A673 (cell line): ENCODE results near the gene KMT2D. TPM values are rescaled to one million over a fixed set of nuclear protein-coding genes. Genes with fewer than 3 reads are reported as not detected.

ENCODE experiments used
- BruUV-seq: library from RNA; stranded (reverse); fragments of 400-500 nt; replicated peaks from 2 replicates; lab custom pipeline; 2021; lab: Mats Ljungman, UMichigan
- CTCF ChIA-PET: fragments of 300-600 bp; sonication (Branson Sonifier 250); formaldehyde crosslinking; loops from one replicate; lab custom pipeline; 2022; ENCODE audit warnings: antibody characterized with exemption; lab: Charles Lee
- POLR2A ChIA-PET: fragments of 300-600 bp; sonication (Branson Sonifier 250); formaldehyde crosslinking; loops from one replicate; lab custom pipeline; 2022; ENCODE audit warnings: antibody characterized with exemption; ENCODE audit not compliant: low non-redundant PET; lab: Charles Lee
- DNase-seq: peaks from one replicate; pipeline ENCODE4 v3.0.0-alpha.2; 2015; ENCODE audit warnings: low spot score
- H3K27ac ChIP-seq: fragments of 200-600 bp; sonication (generic); 2 replicates; pipeline ENCODE4 v1.5.1; 2016; ENCODE audit warnings: mixed run types, low read depth, mild to moderate bottlenecking, mixed read lengths, antibody characterized with exemption, low read length; ENCODE audit not compliant: poor library complexity, severe bottlenecking
- H3K27me3 ChIP-seq: fragments of 200-600 bp; sonication (generic); replicated peaks from 2 replicates; pipeline ENCODE4 v1.6.1; 2017; ENCODE audit warnings: mixed run types, low read depth, mild to moderate bottlenecking, mixed read lengths, antibody characterized with exemption, low read length; ENCODE audit not compliant: insufficient read depth, poor library complexity
- H3K36me3 ChIP-seq: fragments of 200-600 bp; sonication (generic); 2 replicates; pipeline ENCODE4 v1.6.1; 2016; ENCODE audit warnings: mixed run types, mild to moderate bottlenecking, mixed read lengths, antibody characterized with exemption, low read length; ENCODE audit not compliant: insufficient read depth, poor library complexity, severe bottlenecking
- H3K4me1 ChIP-seq: fragments of 200-600 bp; sonication (generic); 2 replicates; pipeline ENCODE4 v1.6.1; 2017; ENCODE audit warnings: mixed run types, mild to moderate bottlenecking, mixed read lengths, antibody characterized with exemption, low read length; ENCODE audit not compliant: insufficient read depth, poor library complexity, severe bottlenecking
- H3K4me3 ChIP-seq: fragments of 200-600 bp; sonication (generic); 2 replicates; pipeline ENCODE4 v1.5.1; 2016; ENCODE audit warnings: low read depth, mixed run types, mild to moderate bottlenecking, mixed read lengths, low read length; ENCODE audit not compliant: poor library complexity, severe bottlenecking
- H3K9me3 ChIP-seq: fragments of 200-600 bp; sonication (generic); 2 replicates; pipeline ENCODE4 v1.6.1; 2016; ENCODE audit warnings: mixed run types, low read depth, mild to moderate bottlenecking, mixed read lengths, antibody characterized with exemption, low read length; ENCODE audit not compliant: poor library complexity, severe bottlenecking
- EZH2 ChIP-seq: fragments of 200-600 bp; sonication (generic); IDR thresholded peaks from 2 replicates; pipeline ENCODE4 v1.6.1; 2017; ENCODE audit warnings: borderline replicate concordance, low read depth, mild to moderate bottlenecking, mixed read lengths, antibody characterized with exemption, low read length; ENCODE audit not compliant: poor library complexity, severe bottlenecking
- intact Hi-C: fragments of 100-400 bp; cut with micrococcal nuclease; formaldehyde crosslinking; loops from one replicate; pipeline ENCODE4 v1.10.0; 2022; ENCODE audit not compliant: unreplicated experiment
- total RNA-seq: library from RNA; stranded (reverse); gene quantifications from 2 replicates; pipeline ENCODE4 v1.2.3, GENCODE V29; 2021
- TF ChIP-seq, protein P1 (sequence below): fragments of 300-800, 200-600 bp; sonication (generic); conservative IDR thresholded peaks from 2 replicates; pipeline ENCODE4 v1.5.1; 2017; ENCODE audit warnings: low read depth, mild to moderate bottlenecking, antibody characterized with exemption, low read length, moderate library complexity, mixed read lengths

Gene KMT2D
- total RNA-seq, 1 experiment from 2014 or later = 138 TPM

DNA sequence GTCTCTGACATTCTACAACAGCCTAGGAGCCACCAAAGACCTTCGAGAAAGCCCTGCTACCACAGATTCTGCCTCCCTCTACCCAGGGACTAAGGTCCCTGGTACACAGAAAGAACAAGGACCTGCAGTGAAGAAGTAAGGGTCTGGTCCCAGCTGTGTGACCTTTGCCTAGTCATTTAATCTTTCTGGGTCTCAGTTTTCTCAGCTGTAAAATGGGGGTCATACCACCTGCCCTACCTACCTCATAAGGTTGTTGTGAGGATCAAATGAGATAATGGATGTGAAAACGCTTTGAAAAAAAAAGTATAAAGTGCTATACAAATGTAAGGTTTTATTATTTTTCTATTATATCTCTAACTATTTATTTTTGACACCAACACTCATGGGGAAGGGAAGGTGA, 36.8 kb downstream of the KMT2D start:
- TF ChIP-seq, protein P1, sequence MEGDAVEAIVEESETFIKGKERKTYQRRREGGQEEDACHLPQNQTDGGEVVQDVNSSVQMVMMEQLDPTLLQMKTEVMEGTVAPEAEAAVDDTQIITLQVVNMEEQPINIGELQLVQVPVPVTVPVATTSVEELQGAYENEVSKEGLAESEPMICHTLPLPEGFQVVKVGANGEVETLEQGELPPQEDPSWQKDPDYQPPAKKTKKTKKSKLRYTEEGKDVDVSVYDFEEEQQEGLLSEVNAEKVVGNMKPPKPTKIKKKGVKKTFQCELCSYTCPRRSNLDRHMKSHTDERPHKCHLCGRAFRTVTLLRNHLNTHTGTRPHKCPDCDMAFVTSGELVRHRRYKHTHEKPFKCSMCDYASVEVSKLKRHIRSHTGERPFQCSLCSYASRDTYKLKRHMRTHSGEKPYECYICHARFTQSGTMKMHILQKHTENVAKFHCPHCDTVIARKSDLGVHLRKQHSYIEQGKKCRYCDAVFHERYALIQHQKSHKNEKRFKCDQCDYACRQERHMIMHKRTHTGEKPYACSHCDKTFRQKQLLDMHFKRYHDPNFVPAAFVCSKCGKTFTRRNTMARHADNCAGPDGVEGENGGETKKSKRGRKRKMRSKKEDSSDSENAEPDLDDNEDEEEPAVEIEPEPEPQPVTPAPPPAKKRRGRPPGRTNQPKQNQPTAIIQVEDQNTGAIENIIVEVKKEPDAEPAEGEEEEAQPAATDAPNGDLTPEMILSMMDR = no peak
- TF ChIP-seq EZH2 = no peak
- intact Hi-C loops = no loop called here
- H3K4me3 ChIP-seq = no peak overlapping the region

DNA sequence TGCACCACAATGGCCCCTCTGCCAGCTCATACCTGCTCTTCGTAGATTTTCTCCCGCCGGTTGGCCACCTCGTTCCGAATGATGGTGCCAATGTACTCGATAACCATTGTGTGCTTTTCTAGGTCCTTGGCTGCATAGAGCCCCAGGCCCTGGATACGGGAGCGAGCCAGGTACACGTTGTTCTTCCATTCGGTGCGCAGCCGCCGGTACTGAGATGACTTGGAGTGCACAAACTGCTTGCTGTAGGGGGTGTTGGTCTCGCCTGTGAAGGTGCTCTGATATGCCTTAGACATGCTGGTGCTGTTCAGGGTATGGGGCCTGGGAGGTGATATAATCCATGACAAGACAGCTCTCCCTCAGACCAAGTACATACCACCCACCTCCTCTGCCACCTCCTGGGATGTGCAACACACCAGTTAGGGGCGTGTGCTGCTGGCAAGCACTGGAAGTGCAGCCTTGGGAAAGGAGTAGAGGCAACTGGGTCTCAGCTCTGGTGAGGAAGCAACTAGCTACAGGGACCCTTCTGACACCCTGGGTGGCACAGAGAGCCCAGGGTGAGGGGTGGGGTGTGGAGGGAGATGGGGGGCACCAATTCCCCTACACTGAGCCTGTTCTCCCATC, 37.9 kb downstream of the KMT2D start:
- intact Hi-C loops = no loop called here
- Histone ChIP-seq H3K4me3 (no peak overlapping the region), H3K4me1 (peaks cover 11% of the 10 kb centered on the region), H3K27ac (no peak overlapping the region), H3K9me3 (no peaks in the 10 kb centered on the region), H3K27me3 (no peaks in the 10 kb centered on the region), H3K36me3 (peaks cover 70% of the 10 kb centered on the region)
- TF ChIP-seq, protein P1 = no peak
- TF ChIP-seq EZH2 = no peak
- DNase-seq = no peak
- ChIA-PET POLR2A (no interaction called here), CTCF (no interaction called here)
- BruUV-seq = no TSS peak

More for the DNA sequence above, 36.8 kb downstream of the KMT2D start:
- peaks cover 82% of the 10 kb centered on the region for H3K36me3 ChIP-seq
- H3K27ac ChIP-seq = no peak overlapping the region
- peaks cover 8% of the 10 kb centered on the region for H3K4me1 ChIP-seq
- no TSS peak for BruUV-seq
- H3K27me3 ChIP-seq = no peaks in the 10 kb centered on the region
- no peaks in the 10 kb centered on the region for H3K9me3 ChIP-seq
- CTCF ChIA-PET = no interaction called here
- no peak for DNase-seq
- POLR2A ChIA-PET = no interaction called here

DNA sequence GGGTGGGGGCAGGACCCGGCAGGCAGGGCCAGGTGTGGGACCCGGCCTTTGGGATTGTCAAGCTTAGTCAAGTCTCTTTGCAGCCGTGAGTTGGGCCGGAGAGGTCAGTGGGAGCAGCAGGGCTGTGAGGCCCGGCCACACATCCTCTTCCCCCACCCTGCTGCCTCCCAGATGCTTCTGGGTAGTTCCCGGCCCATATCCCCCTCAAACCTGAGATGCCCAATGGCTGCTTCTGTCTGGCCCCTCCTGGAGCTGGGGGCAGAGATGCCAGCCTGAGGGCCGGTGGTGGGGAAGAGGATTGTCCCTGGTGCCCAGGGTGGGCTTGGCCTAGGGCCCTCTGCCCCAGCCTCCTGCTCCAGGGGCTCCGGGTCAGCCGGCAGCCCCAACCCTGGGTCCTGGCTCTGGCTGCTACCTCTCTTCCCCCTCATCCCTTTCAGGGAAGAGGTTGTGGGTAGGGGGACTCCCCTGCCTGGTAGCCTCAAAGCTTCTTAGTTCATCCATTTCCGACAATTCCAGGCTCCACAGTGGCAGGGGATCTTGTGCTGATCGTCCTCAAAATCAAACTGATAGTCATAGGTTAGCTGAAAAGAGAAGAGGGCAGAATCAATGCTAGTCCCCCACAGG, 39.2 kb downstream of the KMT2D start:
- intact Hi-C loops = no loop called here
- no TSS peak for BruUV-seq
- no peak overlapping the region for H3K27ac ChIP-seq
- H3K27me3 ChIP-seq = no peaks in the 10 kb centered on the region
- CTCF ChIA-PET = no interaction called here
- peaks cover 58% of the 10 kb centered on the region for H3K36me3 ChIP-seq
- DNase-seq = no peak
- no peak overlapping the region for H3K4me3 ChIP-seq
- peaks cover 16% of the 10 kb centered on the region for H3K4me1 ChIP-seq
- POLR2A ChIA-PET = no interaction called here
- TF ChIP-seq EZH2 = no peak
- TF ChIP-seq, protein P1 = no peak
- no peaks in the 10 kb centered on the region for H3K9me3 ChIP-seq
